ENCODE data around the gene BLVRB.
"Not testable (repeated sequence)": the region's sequence is repeated elsewhere in the genome, so short reads cannot be mapped to it uniquely, and the experiment has no call there.

Gene BLVRB

GRCh38 chr19:40449506-40449905, 16.0 kb downstream of the BLVRB start:
- DNase-seq (ENCODE audit: low spot score): no peak

DNA sequence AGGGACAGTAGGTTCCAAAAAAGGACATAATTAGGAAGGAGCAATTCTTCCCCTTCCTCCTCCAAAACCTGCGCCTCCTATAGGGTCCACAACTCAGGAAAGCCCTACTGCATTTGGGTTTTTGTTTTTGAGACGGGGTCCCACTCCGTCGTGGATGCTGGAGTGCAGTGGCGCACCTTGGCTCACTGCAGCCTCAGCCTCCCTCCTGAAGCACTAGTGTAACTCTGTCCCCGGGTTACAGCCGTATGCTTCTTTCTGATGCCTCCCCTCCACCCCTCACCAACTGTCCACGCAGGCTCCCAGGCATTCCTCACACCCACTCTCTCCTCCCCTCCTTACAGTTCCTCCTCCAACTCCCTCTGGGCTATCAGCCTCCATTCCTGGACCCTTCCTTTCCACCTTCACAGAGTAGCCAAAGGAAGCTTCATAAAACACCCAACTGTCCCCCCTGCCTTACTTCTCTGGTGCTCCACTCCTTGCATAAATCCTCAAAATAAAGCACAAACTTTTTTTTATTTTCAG, 19.2 kb downstream of the BLVRB start:
- DNase-seq (ENCODE audit: low spot score): no peak

DNA sequence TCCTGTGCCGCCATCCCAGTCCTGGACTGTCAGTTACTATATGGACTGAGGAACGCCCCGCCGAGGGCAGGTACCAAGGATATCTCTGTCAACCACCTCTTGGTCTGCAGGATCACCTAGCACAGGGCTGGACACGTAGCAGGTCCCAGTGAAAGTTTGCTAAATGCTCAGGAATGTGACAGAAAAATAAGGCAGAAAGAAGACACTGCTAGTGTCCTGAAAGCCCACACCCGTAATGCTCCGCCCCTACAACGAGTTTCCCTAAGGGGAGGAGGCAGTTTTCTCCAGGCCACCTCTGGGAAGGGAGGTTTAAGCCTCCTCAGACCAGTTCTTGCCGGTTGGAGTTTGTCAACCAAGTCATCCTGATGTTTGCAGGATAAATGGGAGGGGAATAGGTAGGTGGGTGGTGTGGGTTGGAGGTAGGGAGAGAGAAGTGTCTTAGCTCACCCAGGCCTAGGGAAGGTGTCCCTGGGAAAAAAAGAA, 19.7 kb downstream of the BLVRB start:
- no peak for DNase-seq (ENCODE audit: low spot score)

GRCh38 chr19:40444825-40445312, 20.7 kb downstream of the BLVRB start:
- no peak for DNase-seq (ENCODE audit: low spot score)

GRCh38 chr19:40444000-40444824, 21.3 kb downstream of the BLVRB start, which contains the start of gene SERTAD3:
SERTAD3 (minus strand) TSS chr19:40444335; CDS start chr19:40442080, 2,255 bp downstream.
- DNase-seq (ENCODE audit: low spot score): peak; percentile 93

GRCh38 chr19:40443131-40443999, 22.2 kb downstream of the BLVRB start:
- DNase-seq (ENCODE audit: low spot score): peak; percentile 100

DNA sequence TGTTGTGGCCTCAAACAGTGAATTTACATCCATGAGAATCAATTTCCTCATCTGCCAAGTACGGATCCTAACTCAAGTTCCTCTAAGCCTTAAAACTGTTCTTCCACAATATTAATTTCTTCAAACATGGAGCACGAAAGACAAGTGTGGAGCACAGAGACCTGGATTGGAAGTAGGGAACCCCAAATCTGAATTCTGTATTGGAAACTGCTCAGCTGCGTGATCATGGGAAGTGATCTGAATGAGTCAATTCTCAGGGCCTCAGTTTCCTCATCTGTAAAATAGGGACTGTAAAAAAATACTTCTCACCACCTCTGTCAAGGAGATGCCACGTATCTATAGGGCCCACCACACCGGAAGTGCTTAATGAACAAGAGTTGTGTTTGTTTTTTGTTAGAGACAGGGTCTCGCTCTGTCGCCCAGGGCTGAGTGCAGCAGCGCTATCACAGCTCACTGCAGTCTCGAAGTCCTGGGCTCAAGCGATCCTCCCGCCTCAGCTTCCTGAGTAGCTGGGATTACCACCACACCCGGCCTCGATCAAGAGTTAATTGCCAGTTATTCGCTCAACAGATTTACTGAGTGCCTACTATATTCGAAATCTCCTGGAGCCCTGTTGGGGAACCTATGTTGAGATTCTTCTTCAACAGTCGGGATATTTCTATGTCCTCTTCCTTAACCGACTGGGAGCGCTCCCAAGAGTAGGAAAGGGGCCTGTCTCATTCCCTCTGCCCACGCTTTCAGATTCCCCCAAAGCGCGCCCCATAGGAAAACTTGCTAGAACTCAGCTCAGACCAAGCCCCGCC, 23.0 kb downstream of the BLVRB start:
- no peak for DNase-seq (ENCODE audit: low spot score)

DNA sequence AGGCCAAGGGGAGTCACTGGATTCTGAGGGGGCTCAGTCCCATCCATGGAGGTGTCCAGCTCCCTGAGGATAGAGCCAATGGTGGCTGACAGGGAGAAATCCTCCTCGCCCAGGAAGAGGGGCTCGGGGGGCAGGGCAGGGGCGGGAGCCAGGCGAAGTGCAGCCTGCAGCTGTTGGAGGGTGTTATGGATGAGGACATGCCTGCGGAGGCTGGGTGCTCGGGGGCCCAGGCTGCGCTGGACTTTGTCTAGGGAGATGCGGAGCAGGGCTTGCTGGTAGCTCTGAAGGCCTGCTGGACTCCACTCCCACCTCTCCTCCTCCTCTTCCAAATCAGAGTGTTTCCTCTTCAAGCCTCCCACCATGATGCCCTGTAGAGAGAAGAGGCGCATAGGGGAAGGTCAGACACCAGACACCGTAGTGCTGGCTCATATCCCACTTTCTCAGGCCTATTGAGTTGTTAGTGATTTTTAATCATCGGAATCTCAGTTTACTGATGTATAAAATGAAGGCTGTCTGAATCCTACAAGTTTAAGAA, 23.8 kb downstream of the BLVRB start:
- DNase-seq (ENCODE audit: low spot score): no peak

- DNase-seq (ENCODE audit: low spot score): no peak
These were observed 27.3 kb downstream of the BLVRB start for GRCh38 chr19:40438284-40438683.

- DNase-seq (ENCODE audit: low spot score): peak; percentile 84
These were observed 31.9 kb downstream of the BLVRB start for GRCh38 chr19:40433391-40434216.

DNA sequence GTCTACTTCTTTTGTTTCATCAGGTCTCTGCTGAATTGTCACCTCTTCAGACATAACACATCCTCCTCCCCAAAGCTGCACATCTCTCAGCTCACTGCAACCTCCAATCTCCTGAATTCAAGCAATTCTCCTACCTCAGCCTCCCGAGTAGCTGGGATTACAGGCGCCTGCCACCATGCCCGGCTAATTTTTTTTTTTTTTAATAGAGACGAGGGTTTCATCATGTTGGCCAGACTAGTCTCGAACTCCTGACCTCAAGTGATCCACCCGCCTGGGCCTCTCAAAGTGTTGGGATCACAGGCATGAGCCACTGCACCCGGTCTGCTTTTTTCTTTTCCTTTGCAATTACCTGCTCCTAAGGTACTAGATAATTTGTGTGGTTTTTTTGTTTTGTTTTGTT, 32.8 kb downstream of the BLVRB start:
- not testable (repeated sequence) for DNase-seq (ENCODE audit: low spot score)

DNA sequence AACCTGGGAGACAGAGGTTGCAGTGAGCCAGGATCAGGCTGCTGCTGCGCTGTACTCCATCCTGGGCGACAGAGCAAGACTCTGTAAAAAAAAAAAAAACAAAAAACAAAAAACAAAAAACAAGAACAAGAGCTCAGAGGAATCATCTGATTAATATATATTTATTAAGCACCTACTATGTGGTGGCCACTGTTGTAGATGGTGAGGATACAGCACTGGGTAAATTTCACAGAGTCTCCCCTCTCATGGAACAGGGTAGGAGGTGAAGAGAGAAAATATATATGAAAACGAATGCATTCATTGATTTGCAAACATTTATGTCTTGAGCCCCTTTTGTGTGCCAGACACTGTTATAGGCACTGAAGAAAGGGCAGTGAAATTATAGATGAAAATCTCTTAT, 33.8 kb downstream of the BLVRB start:
- DNase-seq (ENCODE audit: low spot score): no peak

DNA sequence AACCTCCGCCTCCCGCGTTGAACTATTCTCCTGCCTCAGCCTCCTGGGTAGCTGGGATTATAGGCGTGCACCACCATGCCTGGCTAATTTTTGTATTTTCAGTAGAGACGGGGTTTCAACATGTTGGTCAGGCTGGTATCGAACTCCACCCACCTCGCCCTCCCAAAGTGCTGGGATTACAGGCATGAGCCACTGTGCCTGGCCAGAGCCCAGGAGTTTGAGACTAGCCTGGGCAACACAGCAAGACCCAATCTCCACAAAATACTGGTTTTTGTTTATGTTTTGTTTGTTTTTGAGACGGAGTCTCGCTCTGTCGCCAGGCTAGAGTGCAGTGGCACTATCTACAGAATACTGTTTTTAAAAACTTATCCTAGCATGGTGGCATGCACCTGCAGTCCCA, 35.3 kb downstream of the BLVRB start:
- DNase-seq (ENCODE audit: low spot score): not testable (repeated sequence)

GRCh38 chr19:40428197-40428596, 37.3 kb downstream of the BLVRB start:
- DNase-seq (ENCODE audit: low spot score): not testable (repeated sequence)

DNA sequence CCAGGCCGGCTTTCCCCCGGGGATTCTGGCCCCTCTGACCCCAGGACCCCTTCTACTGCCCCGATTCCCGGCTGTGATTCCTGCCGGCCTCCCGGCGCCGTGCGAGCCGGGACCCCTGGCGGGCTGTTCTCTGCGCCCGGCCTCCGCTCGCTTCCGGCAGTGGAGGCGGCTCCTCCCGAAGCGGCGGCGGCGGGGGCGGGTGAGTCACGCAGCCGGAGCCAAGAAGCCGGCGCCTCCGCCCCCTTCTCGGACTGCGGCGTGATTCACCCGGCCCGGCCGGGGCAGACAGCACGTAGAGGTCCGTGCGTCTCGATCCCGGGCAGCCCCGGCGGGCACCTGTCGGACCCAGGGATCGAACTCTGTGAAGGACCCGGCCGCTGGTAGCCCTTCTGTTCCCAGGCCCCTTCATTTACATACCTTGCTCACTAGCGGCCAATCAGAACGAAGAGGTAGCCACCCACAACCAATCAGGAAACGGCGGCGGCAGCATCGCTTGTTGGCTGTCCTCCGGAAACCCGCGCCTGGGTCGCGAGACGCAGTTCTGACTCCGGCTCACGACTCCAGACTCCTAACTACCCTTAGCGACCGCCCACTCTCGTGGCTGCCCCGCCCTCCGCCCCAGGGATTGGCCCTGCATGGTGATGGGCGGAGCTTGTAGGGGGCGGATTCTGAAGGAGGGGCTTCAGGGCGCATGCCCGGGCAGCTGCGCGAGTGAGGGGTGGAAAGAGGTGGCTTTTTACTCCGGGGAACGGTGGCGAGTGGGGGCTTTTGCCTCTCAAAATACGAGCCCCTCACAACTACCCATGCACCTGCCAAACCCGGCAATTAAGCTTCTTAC, 39.9 kb downstream of the BLVRB start, which contains the start of gene SERTAD1:
Gene SERTAD1 (minus strand): TSS at position 543 of the 838 bp plus-strand sequence. CDS start 2,446 bp downstream, outside the sequence.
- peak; percentile 99 for DNase-seq (ENCODE audit: low spot score)

DNA sequence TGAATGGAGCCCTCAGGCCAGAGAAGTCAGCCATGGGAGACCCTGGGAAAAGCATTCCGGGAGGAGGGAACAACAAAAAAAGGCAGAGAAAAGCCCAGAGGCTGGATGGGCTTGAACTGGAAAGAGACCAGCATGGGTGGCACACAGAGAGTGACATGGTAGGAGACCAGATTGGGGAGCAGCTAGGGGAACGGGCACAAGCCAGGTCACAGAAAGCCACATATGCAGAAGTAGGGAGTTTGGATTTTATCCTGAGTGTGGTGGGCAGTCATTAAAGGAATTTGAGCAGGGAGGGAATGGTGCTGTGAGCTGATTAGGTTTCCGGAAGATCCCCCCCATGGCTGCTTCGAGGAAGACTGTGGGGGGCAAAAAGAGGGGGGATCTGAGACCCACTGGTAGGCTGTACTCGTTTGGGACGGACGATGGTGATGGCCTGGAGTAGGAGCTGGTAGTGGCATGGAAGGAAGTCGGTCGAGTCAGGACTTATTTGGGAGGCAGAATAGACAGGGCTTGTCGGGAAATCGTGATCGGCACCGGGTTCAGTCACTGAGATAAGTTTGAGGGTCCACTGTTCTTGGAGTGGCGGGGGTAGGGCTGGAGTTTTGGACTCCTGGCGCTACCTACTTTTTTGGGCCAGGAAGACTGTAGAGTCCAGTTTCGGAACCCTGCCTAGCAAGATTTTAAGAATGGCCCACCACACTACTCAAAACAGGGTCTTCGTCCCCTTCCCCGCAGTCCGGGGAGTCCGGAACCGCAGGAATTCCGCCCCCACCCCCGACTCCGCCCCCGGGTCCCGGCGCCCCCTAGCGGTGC, 40.7 kb downstream of the BLVRB start:
- DNase-seq (ENCODE audit: low spot score): peak; percentile 72

DNA sequence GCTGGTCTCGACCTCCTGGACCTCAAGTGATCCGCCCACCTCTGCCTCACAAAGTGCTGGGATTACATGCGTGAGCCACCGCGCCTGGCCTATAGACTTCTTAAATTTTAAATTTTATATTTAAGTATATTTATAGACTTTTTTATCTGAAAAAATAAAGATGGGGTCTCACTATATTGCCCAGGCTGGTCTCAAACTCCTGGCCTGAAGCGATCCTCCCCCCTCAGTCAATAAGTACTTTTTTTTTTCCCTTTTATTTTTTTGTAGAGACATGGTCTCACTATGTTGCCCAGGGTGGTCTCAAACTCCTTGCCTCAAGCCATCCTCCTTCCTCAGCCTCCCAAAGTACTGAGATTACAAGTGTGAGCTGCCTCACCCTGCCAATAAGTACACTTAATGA, 41.6 kb downstream of the BLVRB start:
- no peak for DNase-seq (ENCODE audit: low spot score)
